Measurements from ENCODE around the gene GABRD. TPM values are rescaled to one million over a fixed set of nuclear protein-coding genes. Genes with fewer than 3 reads are reported as not detected.

The GABRD gene
- total RNA-seq, 1 donor from 2014 or later, result not detected

GRCh38 chr1:2046174-2046917, 27.2 kb downstream of the GABRD start:
- peaks cover 3% of the 10 kb centered on the region for H3K36me3 Mint-ChIP-seq (ENCODE audit: low read depth, unreplicated experiment)
- Histone ChIP-seq H3K27me3 (ENCODE audit: insufficient read depth, low read length) (peaks cover 23% of the 10 kb centered on the region), H3K4me2 (ENCODE audit: low read length) (no peak overlapping the region), H3K9ac (ENCODE audit: low read length) (no peak overlapping the region), H3K4me3 (ENCODE audit: insufficient read depth, low read depth, low read length) (no peak overlapping the region), H4K20me1 (ENCODE audit: insufficient read depth, low read length) (no peaks in the 10 kb centered on the region), H3K4me1 (ENCODE audit: insufficient read depth, low read length) (no peaks in the 10 kb centered on the region), H3K36me3 (ENCODE audit: insufficient read depth, low read length) (no peaks in the 10 kb centered on the region), H3K27ac (ENCODE audit: low read depth, low read length) (no peak overlapping the region), H3K9me3 (ENCODE audit: insufficient read depth, low read depth, low read length) (no peaks in the 10 kb centered on the region), H2AFZ (ENCODE audit: low read depth, low read length) (no peak overlapping the region), H3K79me2 (ENCODE audit: insufficient read depth, low read length) (no peaks in the 10 kb centered on the region)
- DNase-seq (ENCODE audit: low read depth) (no peak), FAIRE-seq (no peak)
- H3K9me3 Mint-ChIP-seq (ENCODE audit: unreplicated experiment), result peaks cover 1% of the 10 kb centered on the region
- no peak for TF ChIP-seq EZH2 (IDR thresholded peaks at IDR 0.05; ENCODE audit: insufficient read depth, low read length)
- peak; percentile 46 for TF ChIP-seq CTCF (IDR thresholded peaks at IDR 0.05; ENCODE audit: insufficient read depth, low read depth, low read length)
- no peaks in the 10 kb centered on the region for H3K4me1 Mint-ChIP-seq (ENCODE audit: low read depth, unreplicated experiment)
- H3K4me3 Mint-ChIP-seq (ENCODE audit: unreplicated experiment), result no peak overlapping the region
- H3K27ac Mint-ChIP-seq (ENCODE audit: unreplicated experiment), result no peak overlapping the region
- peaks cover 22% of the 10 kb centered on the region for H3K27me3 Mint-ChIP-seq (ENCODE audit: low read depth, unreplicated experiment)

GRCh38 chr1:2046953-2047748, 28.0 kb downstream of the GABRD start:
- Histone ChIP-seq H3K9me3 (ENCODE audit: insufficient read depth, low read depth, low read length) (no peaks in the 10 kb centered on the region), H3K27me3 (ENCODE audit: insufficient read depth, low read length) (peaks cover 30% of the 10 kb centered on the region), H3K4me2 (ENCODE audit: low read length) (no peak overlapping the region), H3K4me1 (ENCODE audit: insufficient read depth, low read length) (no peaks in the 10 kb centered on the region), H3K9ac (ENCODE audit: low read length) (no peak overlapping the region), H4K20me1 (ENCODE audit: insufficient read depth, low read length) (no peaks in the 10 kb centered on the region), H2AFZ (ENCODE audit: low read depth, low read length) (no peak overlapping the region), H3K79me2 (ENCODE audit: insufficient read depth, low read length) (no peaks in the 10 kb centered on the region), H3K4me3 (ENCODE audit: insufficient read depth, low read depth, low read length) (no peak overlapping the region), H3K27ac (ENCODE audit: low read depth, low read length) (no peak overlapping the region), H3K36me3 (ENCODE audit: insufficient read depth, low read length) (no peaks in the 10 kb centered on the region)
- peaks cover 18% of the 10 kb centered on the region for H3K27me3 Mint-ChIP-seq (ENCODE audit: low read depth, unreplicated experiment)
- H3K4me3 Mint-ChIP-seq (ENCODE audit: unreplicated experiment), result no peak overlapping the region
- no peaks in the 10 kb centered on the region for H3K4me1 Mint-ChIP-seq (ENCODE audit: low read depth, unreplicated experiment)
- DNase-seq (ENCODE audit: low read depth) (no peak), FAIRE-seq (no peak)
- TF ChIP-seq CTCF (IDR thresholded peaks at IDR 0.05; ENCODE audit: insufficient read depth, low read depth, low read length), result no peak
- H3K27ac Mint-ChIP-seq (ENCODE audit: unreplicated experiment), result no peak overlapping the region
- peaks cover 1% of the 10 kb centered on the region for H3K9me3 Mint-ChIP-seq (ENCODE audit: unreplicated experiment)
- peaks cover under 1% of the 10 kb centered on the region for H3K36me3 Mint-ChIP-seq (ENCODE audit: low read depth, unreplicated experiment)
